Suppressor macrophage (primary cell): Measurements from ENCODE around the gene TASP1.

Experiments
- DNase-seq, 4 experiments: peaks; one replicate each; pipeline ENCODE4 v3.0.0-alpha.2; 2020 to 2022

The TASP1 gene

DNA sequence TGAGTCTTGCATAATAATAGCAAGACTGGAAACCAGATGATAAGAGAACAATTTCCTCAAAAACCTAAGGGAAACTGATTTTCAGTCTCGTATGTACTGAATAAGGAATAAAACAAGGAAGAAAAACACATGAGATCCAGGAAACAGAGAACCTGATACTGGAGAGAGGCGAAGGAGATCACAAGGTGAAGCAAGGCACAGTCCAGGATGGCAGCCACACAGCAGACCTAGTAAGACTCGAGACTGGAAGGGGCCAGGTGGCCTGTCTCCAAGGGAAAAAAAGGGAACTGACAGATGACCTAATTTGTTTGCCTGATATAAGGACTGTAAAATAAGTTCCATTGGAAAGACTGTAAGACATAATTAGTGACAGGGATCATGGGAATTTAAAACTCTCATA lies 71.1 kb downstream of the TASP1 start:
- DNase-seq: peak in 3 of 4 experiments; percentile 5 to 21 (median 7)

DNA sequence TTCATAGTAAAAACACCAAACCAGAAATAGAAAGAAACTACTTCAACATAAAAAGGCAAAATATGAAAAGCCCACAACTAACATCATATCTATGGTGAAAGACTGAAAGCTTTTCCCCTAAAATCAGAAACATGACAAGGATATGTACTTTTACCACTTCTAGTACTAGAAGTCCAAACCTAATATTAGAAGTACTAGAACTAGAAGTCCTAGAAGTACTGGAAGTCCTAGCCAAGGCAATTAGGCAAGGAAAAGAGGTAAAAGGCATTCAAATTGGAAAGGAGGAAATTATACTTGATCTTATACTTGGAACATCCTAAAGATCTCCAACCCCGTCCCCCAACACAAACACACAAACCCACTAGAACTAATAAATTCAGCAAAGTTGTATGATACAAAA lies 74.9 kb downstream of the TASP1 start:
- DNase-seq: no peak

DNA sequence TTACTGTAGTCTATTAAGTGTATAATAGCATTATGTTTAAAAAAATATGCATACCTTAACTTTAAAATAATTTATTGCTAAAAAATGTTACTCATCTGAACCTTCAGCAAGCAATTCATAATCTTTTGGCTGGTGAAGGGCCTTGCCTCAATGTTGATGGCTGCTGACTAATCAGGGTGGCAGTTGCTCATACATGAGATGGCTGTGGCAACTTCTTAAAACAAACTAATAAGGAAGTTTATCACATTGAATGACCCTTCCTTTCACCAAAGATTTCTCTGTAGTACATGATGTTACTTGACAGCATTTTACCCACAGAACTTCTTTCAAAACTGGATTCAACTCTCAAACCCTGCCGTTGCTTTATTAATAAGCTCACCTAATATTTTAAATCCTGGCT lies 84.0 kb downstream of the TASP1 start:
- peak; percentile 11 to 60 (median 40) for DNase-seq

DNA sequence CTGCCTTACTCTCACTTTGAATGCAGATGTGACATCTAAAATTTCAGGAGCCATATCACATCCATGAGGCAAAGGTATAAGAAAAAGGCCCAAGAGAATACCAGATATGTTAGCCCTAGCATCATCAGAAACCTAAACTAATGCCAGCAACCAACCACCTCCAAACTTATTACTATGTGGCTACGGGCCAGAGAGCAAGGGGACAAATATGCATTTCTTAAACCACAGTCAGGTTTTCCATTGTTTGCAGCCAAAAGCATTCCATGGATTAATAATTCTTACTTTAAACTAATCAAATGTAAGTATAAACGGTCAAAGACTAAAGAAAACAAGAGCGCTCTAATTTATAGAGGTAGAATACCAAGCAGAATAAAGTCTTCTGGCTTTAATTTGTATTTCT lies 84.7 kb downstream of the TASP1 start:
- DNase-seq: no peak

DNA sequence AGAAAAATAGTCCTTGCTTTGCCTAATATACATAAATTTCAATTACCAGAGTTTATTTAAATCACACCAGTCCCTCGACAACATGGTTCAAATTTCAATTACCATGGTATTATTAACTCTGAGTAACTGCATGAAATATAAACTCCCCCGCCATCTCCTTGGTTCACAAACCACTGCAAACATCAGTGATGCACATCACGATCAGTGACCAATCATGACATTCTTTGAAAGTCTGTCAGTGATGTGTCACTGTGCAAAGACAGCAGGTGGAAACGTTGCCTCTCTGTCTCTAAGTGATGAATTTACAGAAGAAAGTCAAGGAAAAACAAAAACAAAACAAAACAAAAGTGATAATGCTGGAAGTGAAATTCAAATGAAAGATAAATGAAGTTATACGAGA lies 86.7 kb downstream of the TASP1 start:
- no peak for DNase-seq

DNA sequence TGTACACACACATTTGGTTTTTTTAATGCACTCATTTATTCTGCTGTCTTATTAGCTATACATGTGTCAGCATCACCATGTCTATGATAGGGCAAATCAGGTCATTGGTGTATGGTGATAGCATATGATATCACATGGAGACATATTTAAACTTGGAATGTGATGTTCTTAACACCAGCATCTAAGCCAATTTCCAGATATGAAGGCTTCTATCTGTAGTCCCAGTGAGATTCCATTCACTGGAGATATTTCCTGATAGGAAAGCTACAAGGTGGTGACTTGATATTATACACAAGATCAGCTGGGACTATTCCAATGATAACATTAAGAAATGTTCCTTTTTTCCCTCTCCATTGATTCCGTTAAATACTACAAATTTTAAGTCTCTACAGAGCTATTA lies 89.3 kb downstream of the TASP1 start:
- DNase-seq: no peak

DNA sequence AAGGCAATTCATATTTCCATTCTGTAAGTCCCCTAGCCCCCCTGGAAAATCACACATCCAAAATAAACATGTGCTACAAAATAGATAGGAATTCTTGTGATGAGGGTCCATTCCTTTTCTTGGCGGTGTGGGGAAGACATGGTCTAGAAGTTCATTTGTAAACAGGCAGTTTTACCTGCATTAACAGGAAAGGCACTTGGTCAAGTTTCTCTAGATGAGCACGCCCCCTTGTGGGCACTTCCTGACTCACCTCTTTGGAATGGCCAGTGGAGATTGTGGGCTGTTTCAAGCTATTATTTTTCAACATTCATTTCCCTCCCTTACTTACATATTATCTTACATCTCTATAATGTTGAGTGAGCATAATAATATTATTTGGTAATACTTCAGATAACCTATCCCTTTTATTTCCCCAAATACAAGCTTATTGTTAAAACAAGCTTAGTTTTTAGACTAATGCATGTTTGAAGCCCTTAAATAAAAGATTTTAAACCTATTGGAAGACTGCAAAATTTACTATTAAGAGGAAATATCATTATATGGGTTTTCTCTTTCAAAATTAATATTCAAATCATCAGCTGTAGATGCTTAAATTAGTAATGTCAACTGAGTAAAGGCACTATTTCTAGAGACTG lies 92.1 kb downstream of the TASP1 start:
- peak; percentile 71 to 87 (median 85) for DNase-seq

DNA sequence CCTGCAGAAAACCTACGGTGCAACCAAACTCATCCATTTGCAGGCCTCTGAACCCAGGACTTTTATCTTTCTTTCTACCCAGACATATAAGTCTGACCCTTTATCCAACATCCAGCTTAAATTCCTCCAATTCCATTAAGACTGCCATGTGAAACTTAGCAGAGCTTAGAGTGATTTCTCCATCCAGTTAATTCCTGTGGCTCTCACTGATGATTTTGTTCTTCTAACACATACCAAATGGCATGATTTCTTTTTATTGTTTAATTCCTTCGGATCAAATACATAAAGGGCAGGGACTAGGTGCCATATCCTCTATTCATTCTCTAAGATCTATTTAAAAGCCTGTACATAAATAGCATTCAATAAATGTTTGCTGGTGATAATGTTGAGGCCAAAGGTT lies 92.9 kb downstream of the TASP1 start:
- DNase-seq: no peak

DNA sequence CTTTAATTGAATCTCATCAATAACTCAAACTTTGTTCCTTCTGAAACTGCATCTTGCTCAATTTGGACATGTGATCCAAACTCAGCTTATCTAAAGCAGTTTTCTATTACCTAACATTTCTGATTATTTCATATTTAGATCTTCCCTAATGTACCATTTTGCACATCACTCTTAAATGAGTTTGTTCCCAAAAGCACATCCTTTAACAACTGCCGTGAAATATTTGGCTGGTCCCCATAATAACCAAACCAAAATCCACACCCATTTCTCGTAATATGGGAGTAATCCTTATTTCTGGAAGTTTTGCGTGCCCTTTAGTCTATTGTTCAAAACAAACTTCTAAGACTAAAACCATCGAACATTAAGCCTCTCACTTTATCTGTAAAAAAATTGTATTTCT lies 94.9 kb downstream of the TASP1 start:
- no peak for DNase-seq

DNA sequence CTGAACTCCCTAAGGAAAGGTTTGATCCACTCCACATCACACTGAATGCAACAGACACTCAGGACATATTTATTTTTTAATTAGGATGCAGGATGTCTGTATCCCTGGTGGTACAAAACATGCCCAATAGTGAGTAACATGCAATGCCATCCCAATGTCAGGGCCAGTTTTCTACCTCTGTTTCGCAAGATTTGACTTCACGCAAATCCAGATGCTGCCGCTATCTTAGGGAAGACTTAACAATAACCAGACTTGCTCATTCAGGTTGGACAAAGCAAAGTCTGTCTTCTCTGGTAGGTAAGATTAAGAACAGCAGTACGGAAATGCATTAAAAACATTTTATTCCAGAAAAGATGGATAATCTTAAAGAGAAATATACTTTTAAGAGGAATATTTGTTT lies 103.1 kb downstream of the TASP1 start:
- no peak for DNase-seq

DNA sequence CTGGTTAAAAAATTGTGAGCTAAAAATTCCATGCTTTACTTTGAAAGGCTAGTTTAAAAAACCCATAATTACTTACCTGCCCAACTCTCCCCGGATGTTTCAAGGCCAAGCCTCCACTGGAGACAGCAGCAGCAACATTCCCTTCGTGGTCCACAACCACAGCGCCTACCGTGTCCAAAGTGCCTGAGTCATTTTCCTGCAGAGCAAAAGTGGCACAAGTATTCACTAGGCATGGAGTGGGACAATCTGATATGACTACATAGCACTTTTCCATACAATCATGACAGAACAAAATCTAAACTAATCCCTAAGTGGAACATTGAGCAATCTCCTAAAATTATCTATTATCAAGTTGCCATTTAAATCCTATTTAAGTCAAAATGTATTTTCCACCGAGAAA lies 104.8 kb downstream of the TASP1 start:
- DNase-seq: no peak

DNA sequence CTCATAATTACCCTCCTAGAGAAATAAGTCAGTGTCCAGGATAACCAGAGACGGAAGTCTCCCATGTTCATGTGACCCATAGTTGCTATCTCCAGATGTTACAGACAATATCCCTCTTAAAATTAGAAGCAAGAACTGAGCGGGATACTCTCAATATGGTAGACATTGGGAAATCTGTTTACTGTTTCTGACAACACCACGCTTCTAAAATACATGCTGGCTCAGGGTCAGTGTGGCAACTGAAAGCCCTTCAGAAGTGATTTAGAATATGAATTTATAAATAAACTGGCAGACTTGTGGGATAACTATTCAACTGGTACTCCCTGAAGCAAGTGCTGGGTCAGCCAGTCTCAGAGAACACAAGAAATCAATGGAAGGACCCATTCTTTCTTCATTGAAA lies 108.6 kb downstream of the TASP1 start:
- DNase-seq: no peak

DNA sequence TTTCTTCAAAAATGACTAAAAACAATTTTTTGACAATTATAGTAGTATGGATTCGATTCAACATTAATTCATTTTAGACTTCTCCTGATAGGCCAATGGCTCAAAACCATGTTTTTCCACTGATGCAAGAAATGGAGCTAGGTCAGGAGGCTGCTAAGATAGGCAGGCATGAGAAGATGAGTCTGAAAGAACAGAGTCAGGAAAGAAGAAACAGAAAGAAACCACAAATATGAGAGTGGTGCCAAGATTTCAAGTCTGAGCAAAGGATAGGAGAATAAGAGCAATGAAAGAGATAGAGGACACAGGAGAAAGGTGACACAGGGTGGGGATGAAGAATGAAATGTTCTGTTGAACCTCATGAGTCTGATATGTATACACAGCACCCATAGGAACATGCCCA lies 112.2 kb downstream of the TASP1 start:
- DNase-seq: no peak

DNA sequence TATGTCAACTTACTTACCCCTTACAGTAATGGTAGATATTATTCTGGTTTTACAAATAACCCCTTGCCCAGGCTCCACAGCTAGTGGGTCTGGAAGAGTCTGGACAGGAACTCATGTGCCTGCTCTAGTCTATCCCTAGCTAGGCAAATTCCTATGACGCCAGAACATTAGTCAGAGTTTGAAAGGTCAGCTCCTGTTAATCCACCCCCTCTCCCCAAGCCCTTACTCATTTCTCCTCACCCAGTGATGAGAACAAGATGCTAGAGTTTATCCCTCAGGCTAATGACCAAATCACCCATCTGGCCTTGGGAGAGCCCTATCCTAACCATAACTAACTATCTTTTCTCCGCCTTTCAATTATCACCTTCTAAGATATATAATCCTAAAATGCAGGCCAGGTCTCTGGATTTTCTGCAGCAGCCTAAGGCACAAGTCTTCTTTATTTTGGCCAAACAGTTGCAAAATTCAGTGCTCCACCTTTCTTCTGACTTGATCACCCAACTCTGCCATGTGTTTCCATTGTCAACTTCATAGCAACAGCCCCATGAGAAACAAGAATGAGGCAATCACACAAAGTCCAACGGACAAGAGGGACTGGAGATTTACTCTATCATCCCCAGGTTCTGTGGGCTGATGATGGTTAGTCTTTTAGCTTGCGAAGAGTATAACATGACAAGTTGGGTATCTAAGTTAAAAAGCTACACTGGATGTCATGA lies 113.3 kb downstream of the TASP1 start:
- DNase-seq: peak; percentile 22 to 62 (median 38)

DNA sequence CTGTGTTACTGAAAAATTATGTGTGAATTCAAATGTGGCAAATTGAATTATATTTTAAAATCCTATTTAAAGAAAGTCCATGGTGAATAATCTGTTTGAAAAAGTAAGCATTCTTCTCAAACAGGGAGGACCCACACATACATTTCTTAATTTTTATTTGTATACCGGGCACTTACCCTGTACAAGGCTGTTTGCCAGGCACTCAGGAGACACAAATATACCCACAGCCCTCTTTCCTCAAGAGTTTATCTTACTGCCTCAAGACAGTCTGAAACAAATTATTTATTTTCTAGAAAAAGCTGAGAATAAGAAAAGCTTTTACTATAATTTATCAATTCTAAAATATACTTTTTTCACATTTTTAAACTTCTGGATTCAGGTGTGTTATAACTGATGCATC lies 114.4 kb downstream of the TASP1 start:
- no peak for DNase-seq

DNA sequence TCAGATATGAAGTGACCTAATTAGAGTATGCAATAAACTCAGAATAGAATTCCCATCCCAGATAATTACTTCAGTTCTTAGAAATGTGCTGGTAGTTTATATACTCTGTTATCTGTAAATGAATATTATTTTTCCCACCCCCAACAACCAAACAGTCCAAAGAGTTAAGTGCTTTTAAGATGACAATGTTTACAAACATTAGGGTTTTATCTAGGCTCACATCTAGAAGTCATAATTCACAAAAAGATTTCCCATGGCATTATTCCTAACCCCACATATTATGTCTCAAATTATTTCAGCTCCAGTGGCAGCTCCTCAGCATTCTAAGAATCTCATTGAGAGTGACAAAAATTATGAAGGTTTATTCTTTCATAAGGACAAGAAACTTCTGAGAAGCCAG lies 120.9 kb downstream of the TASP1 start:
- DNase-seq: no peak

DNA sequence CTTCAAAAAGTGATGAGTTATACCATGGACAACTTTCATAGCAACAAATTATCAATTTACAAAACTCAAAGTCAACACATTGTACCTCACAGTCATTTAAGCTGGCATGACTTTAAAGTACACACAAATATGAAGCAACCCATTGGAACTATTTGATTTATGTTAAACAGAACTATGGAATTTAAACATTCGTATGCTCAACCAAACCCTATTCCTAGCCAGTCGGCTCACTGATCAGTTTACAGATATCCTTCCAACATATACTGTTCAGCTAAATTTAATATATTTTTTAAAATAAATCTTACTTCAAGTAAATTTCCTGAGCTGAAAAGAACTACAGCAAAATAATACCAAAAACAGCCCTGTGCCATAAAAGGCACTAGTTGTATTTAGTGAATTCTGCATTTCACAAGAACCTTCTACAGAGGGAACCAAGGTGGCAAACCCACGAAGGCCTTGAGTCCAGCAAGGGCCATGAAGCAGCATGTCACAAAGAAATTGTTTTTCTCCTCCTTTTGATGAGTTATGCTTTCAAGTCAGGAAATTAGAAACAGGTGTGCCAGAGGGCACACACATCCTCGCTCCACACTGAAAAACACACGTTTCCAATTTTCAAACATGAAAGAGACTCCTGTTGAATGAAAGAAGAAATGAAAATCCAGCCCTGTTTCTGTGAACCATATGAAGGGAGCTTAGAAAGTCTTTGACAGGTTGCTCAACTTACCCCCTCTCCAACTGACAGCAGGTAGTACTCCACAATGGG lies 122.8 kb downstream of the TASP1 start:
- DNase-seq: no peak

DNA sequence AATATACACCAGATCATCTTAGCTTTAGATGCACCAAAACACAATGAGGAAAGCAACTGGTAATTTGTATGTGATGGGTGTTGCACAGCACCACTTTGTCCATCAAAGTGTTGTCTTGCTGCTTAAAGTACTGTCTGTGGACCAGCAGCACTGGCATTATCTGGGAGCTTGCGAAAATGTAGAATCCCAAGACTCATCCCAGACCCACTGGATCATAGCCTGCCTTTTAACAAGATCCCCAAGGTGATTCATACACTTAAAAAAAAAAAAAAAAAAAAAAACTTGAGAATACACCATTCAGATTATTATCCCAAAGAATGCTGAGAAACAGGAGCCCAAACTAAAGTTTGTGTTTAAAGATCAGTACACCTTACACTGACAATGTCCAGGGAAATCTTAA lies 123.4 kb downstream of the TASP1 start:
- no peak for DNase-seq

DNA sequence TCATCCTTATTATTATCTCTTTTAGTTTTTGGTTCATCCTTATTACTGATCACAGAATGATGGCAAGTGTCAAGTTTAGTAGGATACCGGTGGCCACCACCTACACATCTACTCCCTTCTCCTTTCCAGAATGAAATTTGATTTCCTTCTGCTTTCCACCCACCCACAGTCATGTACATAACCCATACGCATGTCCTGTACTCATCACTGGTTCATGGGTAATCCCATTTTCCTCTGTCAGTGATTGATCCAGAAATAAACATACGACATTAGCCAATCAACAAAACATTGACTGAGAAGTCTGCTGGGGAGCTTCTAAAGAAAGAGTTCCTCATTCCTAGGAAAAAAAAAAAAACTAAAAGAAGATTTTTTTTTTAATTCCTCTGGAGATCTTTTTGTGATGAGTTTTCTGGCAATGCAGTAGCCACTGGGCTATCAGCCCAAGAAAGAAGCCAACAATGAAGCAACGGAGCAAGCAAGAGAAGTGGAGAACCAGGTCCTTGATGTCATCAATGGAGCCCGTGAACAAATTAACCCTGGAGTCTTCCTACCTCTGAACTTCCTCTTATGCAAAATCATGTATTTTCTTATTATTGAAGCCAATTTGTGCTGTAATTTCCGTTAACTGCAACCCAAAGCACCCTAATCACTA lies 127.8 kb downstream of the TASP1 start:
- DNase-seq: peak; percentile 51 to 85 (median 61)

DNA sequence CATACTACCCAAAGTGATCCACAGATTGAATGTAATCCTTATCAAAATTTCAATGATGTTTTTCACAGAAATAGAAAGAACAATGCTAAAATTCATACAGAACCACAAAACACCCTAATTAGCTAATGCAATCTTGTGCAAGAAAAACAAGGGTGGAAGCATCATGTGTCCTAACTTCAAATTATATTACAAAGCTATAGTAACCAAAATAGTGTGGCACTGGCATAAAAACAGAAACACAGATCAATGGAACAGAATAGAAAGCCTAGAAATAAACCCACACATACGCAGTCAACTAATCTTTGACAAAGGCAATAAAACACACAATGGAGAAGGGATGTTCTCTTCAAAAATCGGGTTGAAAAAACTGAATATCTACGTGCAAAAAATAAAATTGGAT lies 131.1 kb downstream of the TASP1 start:
- DNase-seq: no peak

DNA sequence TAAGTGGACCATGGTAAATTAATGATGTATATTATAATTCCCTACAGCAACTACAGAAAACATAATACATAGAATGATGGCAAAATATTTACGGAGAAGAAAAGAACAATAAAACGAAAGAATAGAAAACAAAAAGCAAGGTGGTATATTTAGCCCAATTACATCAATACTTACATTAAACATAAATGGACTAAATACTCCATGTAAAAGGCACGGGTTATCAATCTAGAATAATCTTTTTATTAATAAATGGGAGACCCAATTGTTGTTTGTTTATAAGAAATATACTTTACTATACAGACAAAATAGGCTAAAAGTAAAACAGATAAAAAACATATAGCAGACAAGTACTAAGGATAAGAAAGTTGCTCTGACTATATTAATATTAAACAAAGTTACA lies 137.2 kb downstream of the TASP1 start:
- no peak for DNase-seq

DNA sequence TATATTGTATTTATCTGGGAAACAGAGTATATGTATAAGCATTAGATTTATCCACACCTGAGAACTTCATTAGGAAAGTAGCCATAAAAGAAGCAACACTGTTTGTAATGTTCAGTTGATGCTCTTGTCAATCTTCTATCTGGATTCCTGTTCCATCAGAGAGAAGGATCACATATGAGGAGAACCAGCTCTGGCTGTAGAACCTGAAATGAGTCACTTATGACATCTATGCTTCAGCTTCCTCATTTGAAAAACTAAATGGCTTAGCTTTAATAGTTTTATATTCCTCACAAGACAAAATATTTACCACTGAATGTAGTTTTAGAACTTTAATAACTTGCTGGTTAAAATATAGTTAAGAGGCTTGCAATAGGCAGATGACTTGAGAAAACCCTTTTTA lies 144.7 kb downstream of the TASP1 start:
- peak; percentile 3 to 62 (median 24) for DNase-seq

DNA sequence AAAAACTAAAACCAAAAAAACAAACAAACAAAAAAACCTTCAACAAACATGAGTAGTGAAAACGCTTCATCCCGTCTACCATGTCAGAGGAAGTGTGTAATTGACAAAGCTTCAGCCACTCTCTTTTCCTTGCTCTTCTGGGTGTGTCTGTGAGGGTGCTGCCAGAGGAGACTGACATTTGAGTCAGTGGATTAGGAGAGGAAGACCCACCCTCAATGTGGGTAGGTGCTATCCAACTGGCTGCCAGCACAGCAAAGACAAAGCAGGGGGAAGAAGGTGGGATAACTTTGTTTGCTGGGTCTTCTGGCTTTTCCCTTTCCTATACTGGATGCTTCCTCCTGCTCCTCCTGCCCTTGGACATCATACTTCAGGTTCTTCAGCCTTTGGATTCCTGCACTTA lies 145.6 kb downstream of the TASP1 start:
- no peak for DNase-seq
